HG02943 (cell line): ENCODE data around the gene CST9L.

Source experiments
- ATAC-seq: cut with Tn5 transposase; IDR thresholded peaks from one replicate; pipeline ENCODE4 v1.9.1; 2021; ENCODE audit warnings: mild to moderate bottlenecking, low read depth, moderate library complexity; ENCODE audit not compliant: unreplicated experiment

Gene CST9L

GRCh38 chr20:23514848-23515247, 53.4 kb downstream of the CST9L start:
- ATAC-seq, result no peak
